ENCODE measurements around the gene PEX12. TPM values are rescaled to one million over a fixed set of nuclear protein-coding genes. Genes with fewer than 3 reads are reported as not detected.

Gene PEX12
- total RNA-seq, 1 experiment from 2014 or later = 3.9 TPM

DNA sequence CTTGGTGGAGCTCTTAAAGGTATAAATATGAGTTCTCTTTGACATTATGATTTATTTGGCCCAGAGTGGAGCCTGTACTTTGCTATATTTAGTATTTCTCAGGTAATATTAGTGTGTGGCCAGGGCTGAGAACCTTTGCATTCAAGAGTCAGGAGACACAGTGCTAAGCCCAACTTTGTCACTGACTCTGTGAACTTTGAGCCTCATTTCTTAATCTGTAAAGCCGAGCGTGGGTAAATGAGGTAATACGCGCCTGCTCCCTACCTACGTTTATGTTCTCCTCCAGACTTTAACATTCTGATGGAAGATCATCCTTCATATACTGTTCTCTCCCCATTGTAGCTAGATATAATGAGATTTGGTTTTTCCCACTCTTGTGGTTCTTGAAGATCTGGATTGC lies 19.2 kb upstream of the PEX12 start:
- intact Hi-C loops (cut with micrococcal nuclease) = no loop called here
- Histone ChIP-seq H3K9me3 (ENCODE audit: low read length) (no peaks in the 10 kb centered on the region), H3K9me2 (replicated peaks; ENCODE audit: low read length) (no peaks in the 10 kb centered on the region), H3F3A (ENCODE audit: low read length, unreplicated experiment) (no peaks in the 10 kb centered on the region), H3K79me2 (ENCODE audit: low read length) (peaks cover 53% of the 10 kb centered on the region), H3K36me3 (ENCODE audit: low read depth, low read length) (peaks cover 37% of the 10 kb centered on the region), H2AFZ (ENCODE audit: low read length) (no peak overlapping the region), H3K4me2 (ENCODE audit: low read length) (no peak overlapping the region), H3K27ac (ENCODE audit: low read length) (no peak overlapping the region), H3K4me1 (ENCODE audit: insufficient read depth, low read length) (no peaks in the 10 kb centered on the region), H4K20me1 (ENCODE audit: low read length) (no peaks in the 10 kb centered on the region), H3K4me3 (ENCODE audit: low read length) (no peak overlapping the region), H3K9ac (ENCODE audit: low read length) (no peak overlapping the region), H3K27me3 (ENCODE audit: low read length) (no peaks in the 10 kb centered on the region)
- ATAC-seq (no peak), DNase-seq (no peak)
- ChIA-PET POLR2A (ENCODE audit: unreplicated experiment) (interaction anchor here (0.6 kb wide), 1 partner anchor 352 kb away, joined by 5 read pairs; no protein-coding TSS in a partner anchor), CTCF (no interaction called here)
- TF ChIP-seq, protein P1, sequence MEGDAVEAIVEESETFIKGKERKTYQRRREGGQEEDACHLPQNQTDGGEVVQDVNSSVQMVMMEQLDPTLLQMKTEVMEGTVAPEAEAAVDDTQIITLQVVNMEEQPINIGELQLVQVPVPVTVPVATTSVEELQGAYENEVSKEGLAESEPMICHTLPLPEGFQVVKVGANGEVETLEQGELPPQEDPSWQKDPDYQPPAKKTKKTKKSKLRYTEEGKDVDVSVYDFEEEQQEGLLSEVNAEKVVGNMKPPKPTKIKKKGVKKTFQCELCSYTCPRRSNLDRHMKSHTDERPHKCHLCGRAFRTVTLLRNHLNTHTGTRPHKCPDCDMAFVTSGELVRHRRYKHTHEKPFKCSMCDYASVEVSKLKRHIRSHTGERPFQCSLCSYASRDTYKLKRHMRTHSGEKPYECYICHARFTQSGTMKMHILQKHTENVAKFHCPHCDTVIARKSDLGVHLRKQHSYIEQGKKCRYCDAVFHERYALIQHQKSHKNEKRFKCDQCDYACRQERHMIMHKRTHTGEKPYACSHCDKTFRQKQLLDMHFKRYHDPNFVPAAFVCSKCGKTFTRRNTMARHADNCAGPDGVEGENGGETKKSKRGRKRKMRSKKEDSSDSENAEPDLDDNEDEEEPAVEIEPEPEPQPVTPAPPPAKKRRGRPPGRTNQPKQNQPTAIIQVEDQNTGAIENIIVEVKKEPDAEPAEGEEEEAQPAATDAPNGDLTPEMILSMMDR (conservative IDR thresholded peaks at IDR 0.05; ENCODE audit: low read depth, low read length) = no peak
- no peak for TF ChIP-seq EZH2 (IDR thresholded peaks at IDR 0.05; ENCODE audit: low read length, unreplicated experiment)
- no peak for TF ChIP-seq EZH2phosphoT487 (IDR thresholded peaks at IDR 0.05; ENCODE audit: borderline replicate concordance, low read length)
- no TSS peak for BruUV-seq (replicated peaks)

DNA sequence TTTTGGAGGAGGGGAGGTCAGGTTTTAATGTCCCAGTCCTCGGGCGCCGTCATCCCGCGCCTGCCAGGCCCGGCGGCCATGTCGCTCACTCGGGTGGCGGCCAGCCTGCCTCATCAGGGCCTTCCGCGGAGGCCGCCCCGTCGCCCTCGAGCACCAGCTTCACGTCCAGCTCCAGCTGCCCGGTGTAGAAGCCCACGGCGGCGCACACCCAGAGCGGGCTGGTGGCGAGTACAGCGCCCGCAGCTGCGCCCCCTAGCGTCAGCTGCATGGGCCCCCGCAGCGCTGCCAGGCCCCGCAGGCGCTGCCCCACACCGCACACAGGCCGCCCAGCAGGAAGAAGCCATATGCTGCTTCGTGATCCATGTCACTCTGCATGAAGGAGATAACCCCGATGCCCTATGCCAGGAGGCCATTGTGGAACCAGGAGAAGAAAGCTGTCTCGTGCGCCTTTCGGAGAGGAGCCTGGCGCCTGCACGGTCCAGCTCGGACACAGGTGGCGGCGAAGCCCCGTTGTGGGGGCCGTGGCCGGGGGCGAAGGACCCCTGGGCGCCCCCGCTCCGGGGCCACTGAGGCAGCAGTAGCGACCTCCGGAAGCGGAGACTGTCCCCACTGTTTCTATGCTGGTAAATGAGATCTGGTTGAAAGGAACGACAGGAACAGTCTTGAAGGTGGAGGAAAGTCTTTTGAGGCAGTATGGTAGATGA lies 18.3 kb upstream of the PEX12 start:
- no peaks in the 10 kb centered on the region for H3K4me1 ChIP-seq (ENCODE audit: insufficient read depth, low read length)
- ATAC-seq (no peak), DNase-seq (no peak)
- H3K27ac ChIP-seq (ENCODE audit: low read length) = no peak overlapping the region
- H3K4me3 ChIP-seq (ENCODE audit: low read length) = no peak overlapping the region
- 0 out of 2 replicates have a peak, but pooled peaks cover 1% of the 10 kb centered on the region for H4K20me1 ChIP-seq (ENCODE audit: low read length)
- H3K4me2 ChIP-seq (ENCODE audit: low read length) = no peak overlapping the region
- TF ChIP-seq EZH2phosphoT487 (IDR thresholded peaks at IDR 0.05; ENCODE audit: borderline replicate concordance, low read length) (no peak), EZH2 (IDR thresholded peaks at IDR 0.05; ENCODE audit: low read length, unreplicated experiment) (no peak)
- TF ChIP-seq, protein P1 (conservative IDR thresholded peaks at IDR 0.05; ENCODE audit: low read depth, low read length) = no peak
- H2AFZ ChIP-seq (ENCODE audit: low read length) = no peak overlapping the region
- no peak overlapping the region for H3K9ac ChIP-seq (ENCODE audit: low read length)
- no peaks in the 10 kb centered on the region for H3K9me2 ChIP-seq (replicated peaks; ENCODE audit: low read length)
- CTCF ChIA-PET = no interaction called here
- POLR2A ChIA-PET (ENCODE audit: unreplicated experiment) = no interaction called here
- no TSS peak for BruUV-seq (replicated peaks)
- intact Hi-C loops (cut with micrococcal nuclease) = no loop called here
- no peaks in the 10 kb centered on the region for H3K9me3 ChIP-seq (ENCODE audit: low read length)
- H3K36me3 ChIP-seq (ENCODE audit: low read depth, low read length) = peaks cover 37% of the 10 kb centered on the region
- H3K79me2 ChIP-seq (ENCODE audit: low read length) = peaks cover 62% of the 10 kb centered on the region
- no peaks in the 10 kb centered on the region for H3F3A ChIP-seq (ENCODE audit: low read length, unreplicated experiment)
- H3K27me3 ChIP-seq (ENCODE audit: low read length) = no peaks in the 10 kb centered on the region

DNA sequence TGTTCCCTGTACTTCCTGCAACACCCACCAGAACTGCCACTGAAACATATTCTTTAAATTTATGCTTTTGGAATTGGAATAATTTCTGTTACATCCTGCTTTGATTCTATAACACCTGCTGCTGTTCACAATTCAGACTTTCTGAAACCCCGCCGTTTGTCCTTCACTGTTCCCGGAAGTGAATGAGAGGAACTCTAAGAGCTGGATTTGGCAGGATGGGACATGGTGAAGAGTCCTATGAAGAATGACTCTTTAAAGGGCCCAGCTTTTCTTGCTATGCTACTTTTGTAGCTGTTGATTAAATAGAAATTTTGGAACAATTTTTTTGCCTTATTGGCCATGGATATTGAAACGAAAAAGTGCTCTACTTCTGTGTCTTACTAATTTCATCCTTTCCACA lies 17.7 kb upstream of the PEX12 start:
- H3K4me3 ChIP-seq (ENCODE audit: low read length) = no peak overlapping the region
- H3K4me2 ChIP-seq (ENCODE audit: low read length) = no peak overlapping the region
- H3K36me3 ChIP-seq (ENCODE audit: low read depth, low read length) = peaks cover 34% of the 10 kb centered on the region
- H4K20me1 ChIP-seq (ENCODE audit: low read length) = peaks cover 5% of the 10 kb centered on the region; the same call in 1 of the 2 replicates
- H3K9me3 ChIP-seq (ENCODE audit: low read length) = no peaks in the 10 kb centered on the region
- no peaks in the 10 kb centered on the region for H3F3A ChIP-seq (ENCODE audit: low read length, unreplicated experiment)
- intact Hi-C loops (cut with micrococcal nuclease) = no loop called here
- no peaks in the 10 kb centered on the region for H3K9me2 ChIP-seq (replicated peaks; ENCODE audit: low read length)
- ATAC-seq = no peak
- BruUV-seq (replicated peaks) = no TSS peak
- TF ChIP-seq, protein P1 (conservative IDR thresholded peaks at IDR 0.05; ENCODE audit: low read depth, low read length) = no peak
- TF ChIP-seq EZH2 (IDR thresholded peaks at IDR 0.05; ENCODE audit: low read length, unreplicated experiment) (no peak), EZH2phosphoT487 (IDR thresholded peaks at IDR 0.05; ENCODE audit: borderline replicate concordance, low read length) (no peak)
- H3K9ac ChIP-seq (ENCODE audit: low read length) = no peak overlapping the region
- no peaks in the 10 kb centered on the region for H3K27me3 ChIP-seq (ENCODE audit: low read length)
- ChIA-PET POLR2A (ENCODE audit: unreplicated experiment) (no interaction called here), CTCF (no interaction called here)
- H2AFZ ChIP-seq (ENCODE audit: low read length) = no peak overlapping the region
- H3K79me2 ChIP-seq (ENCODE audit: low read length) = peaks cover 69% of the 10 kb centered on the region
- H3K4me1 ChIP-seq (ENCODE audit: insufficient read depth, low read length) = no peaks in the 10 kb centered on the region
- DNase-seq = no peak
- H3K27ac ChIP-seq (ENCODE audit: low read length) = no peak overlapping the region
